Adrenal gland (tissue), 5 donors: ENCODE results near the gene FAF1.

Experiments used
- POLR2A ChIP-seq, 2 donors: fragments of 450-650 bp; IDR thresholded peaks; one replicate each; pipeline ENCODE4 v1.6.1; 2017; ENCODE audit warnings: antibody characterized with exemption in 2 of 2, mild to moderate bottlenecking in 2 of 2, moderate library complexity in 1 of 2
- TF ChIP-seq, protein P1 (sequence below), 6 experiments: fragments of 450-650 bp in 4 of 6; fragments of 200-600 bp in 2 of 6; sonication (generic) in 1 of 6; IDR thresholded peaks; 1 replicate in 5 of 6; 2 replicates in 1 of 6; pipeline versions ENCODE4 v1.5.1 to v1.8.0; 2016 to 2021; ENCODE audit warnings: antibody characterized with exemption in 6 of 6, mild to moderate bottlenecking in 2 of 6, moderate library complexity in 1 of 6
- donor health status: DM: no; HTN: no; CAD: no.

DNA sequence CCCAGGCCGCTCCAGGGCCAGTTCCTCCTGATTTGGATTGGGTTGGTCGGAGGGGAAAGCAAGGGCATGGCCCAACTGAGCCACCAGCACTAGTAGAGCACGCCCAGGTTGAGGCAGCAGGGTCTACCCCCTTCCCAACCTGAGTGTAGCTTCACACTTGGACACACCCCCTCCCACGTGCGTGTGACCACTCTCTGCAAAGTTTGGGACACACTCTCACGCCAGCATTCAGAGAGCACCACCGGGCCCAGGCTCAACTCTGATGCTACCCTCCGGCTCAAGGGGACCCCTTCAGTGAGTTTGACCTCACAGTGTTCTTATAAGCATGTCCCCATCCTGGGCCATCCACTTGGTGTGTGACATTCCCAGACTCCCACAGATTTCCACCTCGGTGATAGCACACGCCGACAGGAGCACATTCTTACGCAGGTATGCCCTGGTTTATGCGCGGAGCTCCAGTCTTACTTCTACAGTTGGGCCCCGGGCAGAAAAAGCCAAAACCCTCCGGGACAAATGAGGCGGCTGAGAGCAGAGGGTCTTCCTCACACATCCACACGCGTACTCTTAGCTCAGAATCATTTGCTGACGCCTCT lies 533.9 kb downstream of the FAF1 start:
- TF ChIP-seq, protein P1, sequence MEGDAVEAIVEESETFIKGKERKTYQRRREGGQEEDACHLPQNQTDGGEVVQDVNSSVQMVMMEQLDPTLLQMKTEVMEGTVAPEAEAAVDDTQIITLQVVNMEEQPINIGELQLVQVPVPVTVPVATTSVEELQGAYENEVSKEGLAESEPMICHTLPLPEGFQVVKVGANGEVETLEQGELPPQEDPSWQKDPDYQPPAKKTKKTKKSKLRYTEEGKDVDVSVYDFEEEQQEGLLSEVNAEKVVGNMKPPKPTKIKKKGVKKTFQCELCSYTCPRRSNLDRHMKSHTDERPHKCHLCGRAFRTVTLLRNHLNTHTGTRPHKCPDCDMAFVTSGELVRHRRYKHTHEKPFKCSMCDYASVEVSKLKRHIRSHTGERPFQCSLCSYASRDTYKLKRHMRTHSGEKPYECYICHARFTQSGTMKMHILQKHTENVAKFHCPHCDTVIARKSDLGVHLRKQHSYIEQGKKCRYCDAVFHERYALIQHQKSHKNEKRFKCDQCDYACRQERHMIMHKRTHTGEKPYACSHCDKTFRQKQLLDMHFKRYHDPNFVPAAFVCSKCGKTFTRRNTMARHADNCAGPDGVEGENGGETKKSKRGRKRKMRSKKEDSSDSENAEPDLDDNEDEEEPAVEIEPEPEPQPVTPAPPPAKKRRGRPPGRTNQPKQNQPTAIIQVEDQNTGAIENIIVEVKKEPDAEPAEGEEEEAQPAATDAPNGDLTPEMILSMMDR (IDR thresholded peaks at IDR 0.05) = no peak
- TF ChIP-seq POLR2A (IDR thresholded peaks at IDR 0.05) = no peak
